GM12872 (cell line): ENCODE measurements around the gene ARL10.

ENCODE experiments used
- CTCF ChIP-seq: IDR thresholded peaks from 3 replicates; pipeline ENCODE4 v1.5.1; 2011; ENCODE audit warnings: low read depth, mild to moderate bottlenecking, low read length, moderate library complexity; ENCODE audit not compliant: insufficient read depth

ARL10 gene

DNA sequence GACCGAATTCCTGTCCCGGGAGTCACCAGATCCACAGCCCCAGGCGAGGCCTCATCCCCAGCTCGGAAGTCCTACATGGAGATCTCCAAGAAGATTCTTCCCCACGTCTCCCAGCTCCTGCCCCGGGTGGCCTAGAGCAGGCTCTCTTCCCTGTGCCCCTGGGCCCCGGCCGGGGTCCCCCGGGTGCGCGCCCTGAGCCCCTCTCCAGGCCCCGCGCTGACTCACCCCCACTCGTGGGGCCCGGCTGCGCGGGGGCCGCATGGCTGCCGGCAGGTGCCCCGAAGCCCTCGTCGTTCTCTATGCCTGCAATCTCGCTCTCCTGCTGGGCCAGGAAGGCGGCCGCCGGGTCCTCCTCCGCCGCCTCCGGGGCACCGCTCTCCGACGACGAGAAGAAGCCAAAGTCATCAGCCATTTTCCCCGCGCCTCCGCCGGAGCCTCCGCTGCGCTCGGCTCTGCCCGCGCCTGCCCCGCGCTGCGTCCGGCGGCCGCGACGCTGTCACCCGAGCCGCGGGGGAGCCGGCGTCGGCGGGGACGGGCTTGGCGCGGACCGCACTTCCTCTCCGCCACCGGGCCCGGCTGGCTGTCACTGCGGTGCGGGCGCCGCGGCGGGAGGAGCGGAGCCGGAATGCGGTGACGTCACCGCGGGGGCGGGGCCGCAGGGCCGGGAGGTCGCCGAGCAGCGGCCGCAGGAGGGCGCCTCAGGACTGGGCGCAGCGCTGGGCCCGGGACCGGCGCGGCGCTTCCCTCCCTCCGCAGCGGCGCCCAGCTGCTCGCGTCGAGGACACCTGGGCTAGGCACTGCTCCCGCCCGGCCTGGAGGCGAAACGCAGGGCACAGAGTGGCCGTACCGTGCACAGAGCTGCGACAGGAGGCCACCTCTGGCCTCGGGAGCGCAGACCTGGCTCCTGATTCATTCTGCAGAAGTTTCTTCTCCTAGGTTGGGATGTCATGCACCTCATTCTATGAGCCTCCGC is 51.0 kb downstream of the ARL10 start, which contains the start of gene CLTB:
Gene CLTB (minus strand): TSS at position 588 of the 973 bp plus-strand sequence. CDS start 176 bp downstream, at position 412.
- peak; percentile 64; the same call in 2 of the 3 replicates for TF ChIP-seq CTCF

DNA sequence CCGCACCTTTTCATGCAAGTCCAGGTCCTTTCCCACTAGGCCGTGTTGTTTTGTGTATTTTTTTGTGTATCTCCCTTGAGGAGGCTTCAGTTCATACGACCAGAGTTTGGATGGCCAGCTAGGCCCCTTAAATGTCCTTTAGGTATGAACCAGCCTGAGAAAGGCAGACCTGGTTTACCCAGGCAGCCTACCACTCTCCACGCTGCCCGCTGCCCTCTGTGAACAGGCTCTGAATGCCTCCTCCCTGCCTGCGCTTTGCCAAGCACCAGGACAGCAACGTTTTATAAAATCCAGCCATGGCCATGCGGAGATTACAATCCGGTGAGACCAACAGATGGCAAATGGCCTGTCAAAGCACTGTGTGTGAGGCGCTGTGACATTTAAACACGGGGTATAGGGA is 51.7 kb downstream of the ARL10 start:
- no peak for TF ChIP-seq CTCF

DNA sequence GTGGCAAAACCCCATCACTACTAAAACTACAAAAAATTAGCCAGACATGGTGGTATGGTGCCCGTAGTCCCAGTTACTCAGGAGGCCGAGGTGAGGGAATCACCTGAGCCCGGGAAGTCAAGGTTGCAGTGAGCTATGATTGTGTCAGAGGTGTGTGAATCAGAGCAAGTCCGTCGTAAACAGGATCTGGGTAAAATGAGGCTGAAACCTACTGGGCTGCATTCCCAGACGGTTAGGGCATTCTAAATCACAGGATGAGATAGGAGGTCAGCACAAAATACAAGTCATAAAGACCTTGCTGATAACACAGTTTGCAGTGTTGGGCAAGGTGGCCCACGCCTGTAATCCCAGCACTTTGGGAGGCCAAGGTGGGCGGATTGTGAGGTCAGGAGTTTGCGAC is 53.0 kb downstream of the ARL10 start:
- TF ChIP-seq CTCF: no peak

GRCh38 chr5:176420086-176420485 is 54.8 kb downstream of the ARL10 start:
- TF ChIP-seq CTCF: no peak

GRCh38 chr5:176420972-176421544 is 55.8 kb downstream of the ARL10 start:
- TF ChIP-seq CTCF: no peak

DNA sequence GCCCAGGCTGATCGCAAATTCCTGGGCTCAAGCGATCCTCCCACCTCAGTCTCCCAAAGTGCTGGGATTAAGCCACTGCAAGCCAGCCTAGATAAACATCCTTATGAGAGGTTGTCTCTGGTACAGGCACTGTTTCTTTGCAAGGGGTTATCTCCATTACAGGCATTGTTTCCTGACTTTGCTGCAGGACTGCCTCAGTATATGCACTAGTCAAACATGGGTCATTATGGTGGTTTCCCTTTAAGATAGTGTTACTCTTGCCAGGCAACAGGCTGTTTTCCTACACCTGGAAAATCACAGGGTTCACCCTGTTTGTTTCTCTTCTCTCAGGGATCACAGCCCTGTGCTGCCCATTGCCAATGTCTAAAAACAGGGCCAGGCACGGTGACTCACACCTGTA is 58.9 kb downstream of the ARL10 start:
- TF ChIP-seq CTCF: no peak

GRCh38 chr5:176425138-176425537 is 59.9 kb downstream of the ARL10 start:
- no peak for TF ChIP-seq CTCF
